ENCODE results near the gene LRRC70.

LRRC70 gene

GRCh38 chr5:62584391-62584790 lies 5.8 kb downstream of the LRRC70 start:
- no peak overlapping the region for H3K4me3 ChIP-seq (ENCODE audit: low read depth, low read length)
- TF ChIP-seq, protein P1, sequence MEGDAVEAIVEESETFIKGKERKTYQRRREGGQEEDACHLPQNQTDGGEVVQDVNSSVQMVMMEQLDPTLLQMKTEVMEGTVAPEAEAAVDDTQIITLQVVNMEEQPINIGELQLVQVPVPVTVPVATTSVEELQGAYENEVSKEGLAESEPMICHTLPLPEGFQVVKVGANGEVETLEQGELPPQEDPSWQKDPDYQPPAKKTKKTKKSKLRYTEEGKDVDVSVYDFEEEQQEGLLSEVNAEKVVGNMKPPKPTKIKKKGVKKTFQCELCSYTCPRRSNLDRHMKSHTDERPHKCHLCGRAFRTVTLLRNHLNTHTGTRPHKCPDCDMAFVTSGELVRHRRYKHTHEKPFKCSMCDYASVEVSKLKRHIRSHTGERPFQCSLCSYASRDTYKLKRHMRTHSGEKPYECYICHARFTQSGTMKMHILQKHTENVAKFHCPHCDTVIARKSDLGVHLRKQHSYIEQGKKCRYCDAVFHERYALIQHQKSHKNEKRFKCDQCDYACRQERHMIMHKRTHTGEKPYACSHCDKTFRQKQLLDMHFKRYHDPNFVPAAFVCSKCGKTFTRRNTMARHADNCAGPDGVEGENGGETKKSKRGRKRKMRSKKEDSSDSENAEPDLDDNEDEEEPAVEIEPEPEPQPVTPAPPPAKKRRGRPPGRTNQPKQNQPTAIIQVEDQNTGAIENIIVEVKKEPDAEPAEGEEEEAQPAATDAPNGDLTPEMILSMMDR (IDR thresholded peaks at IDR 0.05; ENCODE audit: borderline replicate concordance, insufficient read depth, low read depth, low read length), result no peak

- TF ChIP-seq, protein P1 (IDR thresholded peaks at IDR 0.05; ENCODE audit: borderline replicate concordance, insufficient read depth, low read depth, low read length), result no peak
- no peak overlapping the region for H3K4me3 ChIP-seq (ENCODE audit: low read depth, low read length)
These were observed 6.7 kb downstream of the LRRC70 start for GRCh38 chr5:62585306-62585705.

DNA sequence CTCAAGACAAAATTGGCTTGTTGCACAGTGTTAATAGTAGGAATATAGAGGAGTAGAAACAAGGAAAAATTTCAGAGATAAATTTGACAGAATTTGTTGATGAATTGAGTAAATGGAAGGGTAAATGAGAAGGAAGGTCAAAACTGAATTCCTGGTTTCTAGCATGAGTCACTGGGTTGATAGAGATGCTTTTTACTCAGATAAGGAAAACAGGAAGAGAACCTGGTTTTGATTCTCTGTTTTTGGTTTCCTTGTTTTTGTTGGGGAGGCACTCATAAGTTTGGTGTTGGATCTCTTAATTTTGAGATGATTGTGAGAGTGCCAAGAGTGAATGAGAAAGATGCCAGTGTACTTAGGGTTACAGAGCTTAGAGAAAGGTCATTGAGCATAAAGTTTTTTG lies 7.1 kb downstream of the LRRC70 start:
- no peak overlapping the region for H3K4me3 ChIP-seq (ENCODE audit: low read depth, low read length)
- TF ChIP-seq, protein P1 (IDR thresholded peaks at IDR 0.05; ENCODE audit: borderline replicate concordance, insufficient read depth, low read depth, low read length), result no peak

GRCh38 chr5:62587737-62588136 lies 9.1 kb downstream of the LRRC70 start:
- TF ChIP-seq, protein P1 (IDR thresholded peaks at IDR 0.05; ENCODE audit: borderline replicate concordance, insufficient read depth, low read depth, low read length), result no peak
- no peak overlapping the region for H3K4me3 ChIP-seq (ENCODE audit: low read depth, low read length)

GRCh38 chr5:62588668-62589067 lies 10.0 kb downstream of the LRRC70 start:
- H3K4me3 ChIP-seq (ENCODE audit: low read depth, low read length), result no peak overlapping the region
- TF ChIP-seq, protein P1 (IDR thresholded peaks at IDR 0.05; ENCODE audit: borderline replicate concordance, insufficient read depth, low read depth, low read length), result no peak

DNA sequence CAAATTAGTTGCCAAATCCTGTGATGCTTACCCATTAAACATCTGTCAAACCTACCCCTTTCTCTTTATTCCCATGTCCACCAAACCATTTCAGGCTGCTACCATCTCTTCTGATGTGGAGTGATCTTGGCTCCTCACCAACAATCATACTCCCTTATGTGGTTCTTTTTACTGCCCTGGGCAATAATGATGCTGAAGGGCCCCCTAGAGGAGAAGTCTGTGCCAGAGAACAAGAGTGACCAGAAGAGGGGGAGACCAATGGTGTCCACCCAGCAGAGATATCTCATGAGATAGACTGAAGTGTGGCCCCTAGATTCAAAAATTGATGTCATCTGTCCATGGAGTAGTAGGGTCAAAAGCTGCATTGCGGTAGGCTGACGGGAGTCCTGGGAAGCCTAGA lies 10.9 kb downstream of the LRRC70 start:
- no peak overlapping the region for H3K4me3 ChIP-seq (ENCODE audit: low read depth, low read length)
- TF ChIP-seq, protein P1 (IDR thresholded peaks at IDR 0.05; ENCODE audit: borderline replicate concordance, insufficient read depth, low read depth, low read length), result no peak

DNA sequence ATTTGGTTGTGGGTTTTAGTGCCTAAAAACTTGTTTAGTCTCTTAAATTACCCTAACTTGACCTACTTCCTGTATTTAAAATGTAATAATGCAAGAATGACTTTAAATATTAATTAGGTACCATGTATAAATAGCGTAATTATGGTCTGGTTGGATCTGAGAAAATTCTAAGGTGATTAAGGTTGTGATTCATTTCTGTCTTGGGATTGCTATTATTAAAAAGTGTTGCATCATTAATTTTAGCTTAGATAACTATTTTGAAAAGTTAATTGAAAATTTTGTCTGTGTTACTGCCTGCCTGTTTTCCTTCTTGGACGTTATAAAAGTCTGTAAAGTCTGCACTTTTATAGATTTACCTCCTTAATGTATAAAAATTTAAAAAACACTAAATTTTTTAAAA lies 11.8 kb downstream of the LRRC70 start:
- no peak overlapping the region for H3K4me3 ChIP-seq (ENCODE audit: low read depth, low read length)
- TF ChIP-seq, protein P1 (IDR thresholded peaks at IDR 0.05; ENCODE audit: borderline replicate concordance, insufficient read depth, low read depth, low read length), result no peak
